Nephron progenitor cell (in vitro differentiated cells): ENCODE data around the gene TMF1.

Source experiments
- DNase-seq: peaks from one replicate; pipeline ENCODE4 v3.0.0; 2021
- H3K27ac Mint-ChIP-seq: 2 replicates; pipeline ENCODE4 v1.8.0; 2021; ENCODE audit warnings: mild to moderate bottlenecking, moderate library complexity, mixed read lengths
- H3K27me3 Mint-ChIP-seq: 2 replicates; pipeline ENCODE4 v1.8.0; 2021; ENCODE audit warnings: mild to moderate bottlenecking, low read depth, mixed read lengths; ENCODE audit not compliant: poor library complexity
- H3K36me3 Mint-ChIP-seq: 2 replicates; pipeline ENCODE4 v1.8.0; 2021; ENCODE audit warnings: low read depth, mixed read lengths
- H3K4me1 Mint-ChIP-seq: 2 replicates; pipeline ENCODE4 v1.8.0; 2021; ENCODE audit warnings: mixed read lengths
- H3K4me3 Mint-ChIP-seq: 2 replicates; pipeline ENCODE4 v1.8.0; 2021; ENCODE audit warnings: mild to moderate bottlenecking, moderate library complexity, mixed read lengths
- H3K9me3 Mint-ChIP-seq: 2 replicates; pipeline ENCODE4 v1.8.0; 2021; ENCODE audit warnings: mild to moderate bottlenecking, moderate library complexity, mixed read lengths
- TF ChIP-seq, protein P1 (sequence below): fragments of 200-600 bp; sonication (generic); IDR thresholded peaks from 2 replicates; pipeline ENCODE4 v1.5.0; 2021; ENCODE audit warnings: antibody characterized with exemption

The TMF1 gene

DNA sequence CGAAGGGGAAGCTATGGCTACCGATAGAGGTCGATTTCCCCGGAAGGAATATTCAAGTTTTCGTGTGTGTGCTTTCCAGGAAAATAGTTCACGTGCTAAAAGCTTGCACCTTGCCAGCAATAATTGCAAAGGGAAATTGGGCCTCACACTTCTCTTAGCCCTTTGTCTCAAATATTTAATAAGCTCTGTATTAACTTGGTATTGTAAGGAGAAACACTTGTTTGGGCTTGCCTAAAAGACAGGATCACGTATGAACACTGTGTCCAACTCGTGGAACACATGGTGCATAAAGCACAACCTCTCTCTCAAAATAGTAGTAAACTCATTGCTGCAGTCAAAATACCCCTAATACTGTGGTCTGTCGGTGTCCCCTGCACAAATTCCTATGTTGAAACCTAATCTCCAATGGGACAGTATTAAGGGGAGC is 352 bp upstream of the TMF1 start:
- Mint-ChIP-seq H3K9me3 (no peaks in the 10 kb centered on the region), H3K4me1 (peaks cover 31% of the 10 kb centered on the region), H3K27ac (peak overlapping the region; percentile 100), H3K27me3 (no peaks in the 10 kb centered on the region), H3K4me3 (peak overlapping the region; percentile 99), H3K36me3 (peaks cover 33% of the 10 kb centered on the region)
- TF ChIP-seq, protein P1, sequence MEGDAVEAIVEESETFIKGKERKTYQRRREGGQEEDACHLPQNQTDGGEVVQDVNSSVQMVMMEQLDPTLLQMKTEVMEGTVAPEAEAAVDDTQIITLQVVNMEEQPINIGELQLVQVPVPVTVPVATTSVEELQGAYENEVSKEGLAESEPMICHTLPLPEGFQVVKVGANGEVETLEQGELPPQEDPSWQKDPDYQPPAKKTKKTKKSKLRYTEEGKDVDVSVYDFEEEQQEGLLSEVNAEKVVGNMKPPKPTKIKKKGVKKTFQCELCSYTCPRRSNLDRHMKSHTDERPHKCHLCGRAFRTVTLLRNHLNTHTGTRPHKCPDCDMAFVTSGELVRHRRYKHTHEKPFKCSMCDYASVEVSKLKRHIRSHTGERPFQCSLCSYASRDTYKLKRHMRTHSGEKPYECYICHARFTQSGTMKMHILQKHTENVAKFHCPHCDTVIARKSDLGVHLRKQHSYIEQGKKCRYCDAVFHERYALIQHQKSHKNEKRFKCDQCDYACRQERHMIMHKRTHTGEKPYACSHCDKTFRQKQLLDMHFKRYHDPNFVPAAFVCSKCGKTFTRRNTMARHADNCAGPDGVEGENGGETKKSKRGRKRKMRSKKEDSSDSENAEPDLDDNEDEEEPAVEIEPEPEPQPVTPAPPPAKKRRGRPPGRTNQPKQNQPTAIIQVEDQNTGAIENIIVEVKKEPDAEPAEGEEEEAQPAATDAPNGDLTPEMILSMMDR: no peak
- DNase-seq: no peak

DNA sequence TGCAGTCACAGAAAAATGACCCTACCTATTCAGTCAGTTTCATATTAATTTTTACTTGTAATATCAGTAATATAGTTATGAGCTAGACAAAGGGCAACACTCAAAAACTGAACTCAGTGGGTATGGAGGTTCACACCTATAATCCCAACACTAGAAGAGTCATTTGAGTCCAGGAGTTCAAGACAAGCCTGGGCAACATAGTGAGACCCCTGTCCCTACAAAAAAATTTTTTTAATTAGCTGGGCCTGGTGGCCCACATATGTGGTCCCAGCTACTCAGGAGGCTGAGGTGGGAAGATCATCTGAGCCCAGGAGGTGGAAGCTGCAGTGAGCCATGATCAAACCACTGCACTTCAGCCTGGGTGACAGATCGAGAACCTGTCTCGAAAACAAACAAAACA is 3.1 kb downstream of the TMF1 start:
- no peaks in the 10 kb centered on the region for H3K9me3 Mint-ChIP-seq

DNA sequence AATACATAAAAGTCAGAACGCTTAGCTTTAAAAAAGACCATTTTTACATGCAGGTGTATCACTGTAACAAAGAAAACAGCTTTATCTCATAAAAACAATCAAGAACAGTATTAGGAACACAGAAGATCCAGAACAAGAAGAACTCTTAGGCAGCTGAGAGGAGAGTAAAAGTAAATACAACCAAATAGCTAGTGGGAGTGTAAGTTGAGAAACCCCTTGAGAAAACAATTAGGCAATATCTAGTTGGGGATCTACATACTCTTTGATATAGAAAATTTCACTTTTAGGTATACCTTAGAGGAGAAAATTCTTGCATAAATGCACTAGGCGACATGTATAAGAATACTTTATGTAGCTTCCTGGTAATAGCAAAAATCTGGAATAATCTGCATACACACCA is 7.5 kb downstream of the TMF1 start:
- Mint-ChIP-seq H3K27me3 (no peaks in the 10 kb centered on the region), H3K9me3 (no peaks in the 10 kb centered on the region)
- no peak for DNase-seq

More for the DNA sequence above, 3.1 kb downstream of the TMF1 start:
- no peak for DNase-seq
- Mint-ChIP-seq H3K4me3 (no peak overlapping the region), H3K27ac (no peak overlapping the region), H3K36me3 (peaks cover 38% of the 10 kb centered on the region), H3K4me1 (peaks cover 47% of the 10 kb centered on the region), H3K27me3 (no peaks in the 10 kb centered on the region)
- TF ChIP-seq, protein P1: no peak

DNA sequence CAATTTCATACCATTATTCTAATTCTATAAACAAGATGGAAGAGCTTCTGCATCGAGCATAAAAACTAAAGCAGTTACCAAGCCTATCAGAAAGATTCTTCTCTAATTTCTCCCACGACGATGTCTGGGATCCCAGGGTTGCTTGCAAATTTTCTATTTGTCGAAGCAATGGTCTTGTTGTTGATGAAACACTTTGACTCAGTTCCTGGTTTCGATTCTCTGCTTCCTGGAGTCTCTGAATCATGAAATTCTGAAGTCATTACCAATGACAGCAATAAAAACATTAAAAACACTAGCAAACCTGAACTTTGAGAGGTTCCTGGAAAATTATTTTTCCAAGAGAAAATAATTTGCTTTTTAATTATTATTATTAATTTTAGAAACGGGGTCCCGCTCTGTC is 18.7 kb downstream of the TMF1 start:
- TF ChIP-seq, protein P1: no peak
- H3K9me3 Mint-ChIP-seq: no peaks in the 10 kb centered on the region
- no peak for DNase-seq
- H3K36me3 Mint-ChIP-seq: peaks cover 64% of the 10 kb centered on the region
- no peak overlapping the region for H3K27ac Mint-ChIP-seq
- H3K4me3 Mint-ChIP-seq: no peak overlapping the region
- H3K4me1 Mint-ChIP-seq: no peaks in the 10 kb centered on the region
- H3K27me3 Mint-ChIP-seq: no peaks in the 10 kb centered on the region

More for the DNA sequence above, 7.5 kb downstream of the TMF1 start:
- Mint-ChIP-seq H3K4me1 (peaks cover 25% of the 10 kb centered on the region), H3K4me3 (no peak overlapping the region), H3K27ac (peak overlapping the region; percentile 28), H3K36me3 (peaks cover 61% of the 10 kb centered on the region)
- TF ChIP-seq, protein P1: no peak

DNA sequence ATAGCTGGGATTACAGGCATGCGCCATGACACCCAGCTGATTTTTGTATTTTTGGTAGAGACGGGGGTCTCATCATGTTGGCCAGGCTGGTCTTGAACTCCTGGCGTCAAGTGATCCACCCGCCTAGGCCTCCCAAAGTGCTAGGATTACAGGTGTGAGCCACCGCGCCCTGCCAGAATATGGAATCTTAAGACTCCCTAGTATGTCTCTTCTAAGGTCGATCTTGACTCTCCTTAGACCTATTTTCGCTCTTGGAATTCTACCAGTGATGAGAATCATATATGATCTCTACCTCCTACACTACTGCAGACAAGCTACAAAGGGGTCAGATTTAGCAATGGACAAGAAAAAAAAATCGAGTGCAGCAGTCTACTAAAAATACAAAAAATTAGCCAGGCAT is 19.4 kb downstream of the TMF1 start:
- DNase-seq: no peak
- TF ChIP-seq, protein P1: no peak
- Mint-ChIP-seq H3K36me3 (peaks cover 63% of the 10 kb centered on the region), H3K27ac (no peak overlapping the region), H3K4me3 (no peak overlapping the region), H3K4me1 (no peaks in the 10 kb centered on the region), H3K9me3 (no peaks in the 10 kb centered on the region), H3K27me3 (peaks cover 3% of the 10 kb centered on the region)

DNA sequence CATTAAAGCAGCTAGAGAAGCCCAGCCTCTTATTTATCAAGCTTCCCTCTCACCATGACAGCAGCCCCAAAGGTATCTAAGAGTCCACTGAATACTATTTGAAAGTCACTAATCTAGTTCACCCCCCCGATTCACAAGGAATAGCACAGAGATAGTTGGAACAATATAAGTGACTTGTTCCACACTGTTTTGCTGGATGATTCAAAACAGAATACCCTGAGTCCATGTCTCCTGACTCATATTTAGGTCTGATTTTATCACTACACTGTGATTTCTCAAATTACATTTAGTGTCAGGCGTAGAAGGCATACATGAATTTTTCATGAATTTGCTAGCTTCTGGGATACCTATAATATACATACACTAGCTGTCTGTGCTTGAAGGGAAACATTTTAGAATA is 20.0 kb downstream of the TMF1 start:
- TF ChIP-seq, protein P1: no peak
- DNase-seq: no peak
- Mint-ChIP-seq H3K27ac (no peak overlapping the region), H3K36me3 (peaks cover 64% of the 10 kb centered on the region), H3K27me3 (peaks cover 3% of the 10 kb centered on the region), H3K9me3 (no peaks in the 10 kb centered on the region), H3K4me1 (no peaks in the 10 kb centered on the region), H3K4me3 (no peak overlapping the region)
